ENCODE results near the gene PNMA1. TPM values are rescaled to one million over a fixed set of nuclear protein-coding genes. Genes with fewer than 3 reads are reported as not detected.

The PNMA1 gene
- total and polyA plus RNA-seq, 9 of the 15 experiments (the other 6 are each of a cell fraction or from before 2014, with no cell fraction given) = 1.7 to 26.4 (median 8.7) TPM

DNA sequence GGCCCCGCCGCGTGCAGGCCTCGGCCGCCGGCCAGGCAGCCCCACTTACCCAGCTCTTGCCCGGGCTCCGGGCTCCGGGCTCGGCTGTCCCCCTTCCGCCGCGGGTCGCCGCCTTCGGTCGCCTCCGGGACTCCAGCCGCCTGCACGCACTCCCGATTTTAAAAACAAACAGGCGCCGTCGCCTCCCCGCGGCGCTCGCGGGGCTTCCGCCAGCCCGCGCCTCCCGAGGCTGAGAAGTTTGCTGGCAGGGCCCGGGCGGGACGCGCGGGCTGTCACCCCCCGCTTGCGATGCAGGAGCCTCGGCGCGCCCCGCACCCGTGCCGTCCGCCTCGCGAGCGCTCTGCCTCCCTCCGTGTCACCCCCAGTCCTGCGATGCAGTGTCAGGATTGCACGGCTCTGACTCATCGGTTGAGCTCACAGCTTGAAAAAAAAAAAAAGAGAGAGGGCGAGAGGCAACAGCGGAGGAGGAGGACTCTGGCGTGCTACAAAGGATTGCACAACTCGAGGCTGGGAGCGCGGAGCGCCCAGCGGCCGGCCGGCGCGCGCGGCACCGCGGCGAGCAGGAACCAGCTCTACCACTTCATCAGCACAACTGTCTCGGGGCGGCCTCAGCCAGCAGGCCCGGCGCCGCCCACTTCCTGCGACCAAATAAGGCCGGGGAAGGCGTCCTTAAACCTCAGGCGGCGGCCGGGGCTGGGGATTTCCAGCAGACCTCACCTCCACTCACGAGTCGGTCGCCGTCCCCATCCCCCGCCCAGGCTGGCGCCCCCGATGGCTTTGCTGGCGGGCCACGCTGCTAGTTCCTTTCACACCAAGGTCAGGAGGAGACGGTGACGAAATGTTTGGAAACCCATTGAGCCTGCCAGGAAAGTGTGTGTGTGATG lies 45.8 kb upstream of the PNMA1 start (continued):
- TF ChIP-seq, protein P1, sequence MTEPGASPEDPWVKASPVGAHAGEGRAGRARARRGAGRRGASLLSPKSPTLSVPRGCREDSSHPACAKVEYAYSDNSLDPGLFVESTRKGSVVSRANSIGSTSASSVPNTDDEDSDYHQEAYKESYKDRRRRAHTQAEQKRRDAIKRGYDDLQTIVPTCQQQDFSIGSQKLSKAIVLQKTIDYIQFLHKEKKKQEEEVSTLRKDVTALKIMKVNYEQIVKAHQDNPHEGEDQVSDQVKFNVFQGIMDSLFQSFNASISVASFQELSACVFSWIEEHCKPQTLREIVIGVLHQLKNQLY (CRISPR knock-in tag; conservative IDR thresholded peaks at IDR 0.05) = no peak
- no peak for TF ChIP-seq RB1 (IDR thresholded peaks at IDR 0.05; ENCODE audit: low read depth)
- TF ChIP-seq XRCC4 (IDR thresholded peaks at IDR 0.05; ENCODE audit: extremely low read depth, insufficient read depth, insufficient read length) = no peak
- TF ChIP-seq, protein P2, sequence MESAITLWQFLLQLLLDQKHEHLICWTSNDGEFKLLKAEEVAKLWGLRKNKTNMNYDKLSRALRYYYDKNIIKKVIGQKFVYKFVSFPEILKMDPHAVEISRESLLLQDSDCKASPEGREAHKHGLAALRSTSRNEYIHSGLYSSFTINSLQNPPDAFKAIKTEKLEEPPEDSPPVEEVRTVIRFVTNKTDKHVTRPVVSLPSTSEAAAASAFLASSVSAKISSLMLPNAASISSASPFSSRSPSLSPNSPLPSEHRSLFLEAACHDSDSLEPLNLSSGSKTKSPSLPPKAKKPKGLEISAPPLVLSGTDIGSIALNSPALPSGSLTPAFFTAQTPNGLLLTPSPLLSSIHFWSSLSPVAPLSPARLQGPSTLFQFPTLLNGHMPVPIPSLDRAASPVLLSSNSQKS (CRISPR knock-in tag; IDR thresholded peaks at IDR 0.05) = no peak
- TF ChIP-seq SOX6 (IDR thresholded peaks at IDR 0.05) = peak; percentile 36
- TF ChIP-seq, protein P3, sequence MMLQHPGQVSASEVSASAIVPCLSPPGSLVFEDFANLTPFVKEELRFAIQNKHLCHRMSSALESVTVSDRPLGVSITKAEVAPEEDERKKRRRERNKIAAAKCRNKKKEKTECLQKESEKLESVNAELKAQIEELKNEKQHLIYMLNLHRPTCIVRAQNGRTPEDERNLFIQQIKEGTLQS (IDR thresholded peaks at IDR 0.05) = peak; percentile 93
- TF ChIP-seq, protein P3 (CRISPR knock-in tag; conservative IDR thresholded peaks at IDR 0.05) = peak; percentile 93
- TF ChIP-seq, protein P4, sequence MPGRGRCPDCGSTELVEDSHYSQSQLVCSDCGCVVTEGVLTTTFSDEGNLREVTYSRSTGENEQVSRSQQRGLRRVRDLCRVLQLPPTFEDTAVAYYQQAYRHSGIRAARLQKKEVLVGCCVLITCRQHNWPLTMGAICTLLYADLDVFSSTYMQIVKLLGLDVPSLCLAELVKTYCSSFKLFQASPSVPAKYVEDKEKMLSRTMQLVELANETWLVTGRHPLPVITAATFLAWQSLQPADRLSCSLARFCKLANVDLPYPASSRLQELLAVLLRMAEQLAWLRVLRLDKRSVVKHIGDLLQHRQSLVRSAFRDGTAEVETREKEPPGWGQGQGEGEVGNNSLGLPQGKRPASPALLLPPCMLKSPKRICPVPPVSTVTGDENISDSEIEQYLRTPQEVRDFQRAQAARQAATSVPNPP (IDR thresholded peaks at IDR 0.05; ENCODE audit: borderline replicate concordance, insufficient read depth, insufficient read length) = no peak
- TF ChIP-seq, protein P5, sequence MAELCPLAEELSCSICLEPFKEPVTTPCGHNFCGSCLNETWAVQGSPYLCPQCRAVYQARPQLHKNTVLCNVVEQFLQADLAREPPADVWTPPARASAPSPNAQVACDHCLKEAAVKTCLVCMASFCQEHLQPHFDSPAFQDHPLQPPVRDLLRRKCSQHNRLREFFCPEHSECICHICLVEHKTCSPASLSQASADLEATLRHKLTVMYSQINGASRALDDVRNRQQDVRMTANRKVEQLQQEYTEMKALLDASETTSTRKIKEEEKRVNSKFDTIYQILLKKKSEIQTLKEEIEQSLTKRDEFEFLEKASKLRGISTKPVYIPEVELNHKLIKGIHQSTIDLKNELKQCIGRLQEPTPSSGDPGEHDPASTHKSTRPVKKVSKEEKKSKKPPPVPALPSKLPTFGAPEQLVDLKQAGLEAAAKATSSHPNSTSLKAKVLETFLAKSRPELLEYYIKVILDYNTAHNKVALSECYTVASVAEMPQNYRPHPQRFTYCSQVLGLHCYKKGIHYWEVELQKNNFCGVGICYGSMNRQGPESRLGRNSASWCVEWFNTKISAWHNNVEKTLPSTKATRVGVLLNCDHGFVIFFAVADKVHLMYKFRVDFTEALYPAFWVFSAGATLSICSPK (IDR thresholded peaks at IDR 0.05; ENCODE audit: borderline replicate concordance) = no peak
- peak; percentile 33 for TF ChIP-seq TCF3 (CRISPR knock-in tag; IDR thresholded peaks at IDR 0.05)
- TF ChIP-seq ZNF717 (CRISPR knock-in tag; IDR thresholded peaks at IDR 0.05) = no peak
- TF ChIP-seq, protein P6, sequence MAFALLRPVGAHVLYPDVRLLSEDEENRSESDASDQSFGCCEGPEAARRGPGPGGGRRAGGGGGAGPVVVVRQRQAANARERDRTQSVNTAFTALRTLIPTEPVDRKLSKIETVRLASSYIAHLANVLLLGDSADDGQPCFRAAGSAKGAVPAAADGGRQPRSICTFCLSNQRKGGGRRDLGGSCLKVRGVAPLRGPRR (CRISPR knock-in tag; IDR thresholded peaks at IDR 0.05) = no peak
- TF ChIP-seq ZNF24 (IDR thresholded peaks at IDR 0.05) = no peak; the same call in 1 of the 2 replicates
- TF ChIP-seq CXXC5 (CRISPR knock-in tag; IDR thresholded peaks at IDR 0.05) = peak; percentile 84
- no peak for TF ChIP-seq HNRNPL (IDR thresholded peaks at IDR 0.05; ENCODE audit: low read depth, low read length)
- TF ChIP-seq SNRNP70 (optimal IDR thresholded peaks at IDR 0.05; ENCODE audit: low read depth, low read length) = no peak
- TF ChIP-seq ZBTB7A (IDR thresholded peaks at IDR 0.05; ENCODE audit: borderline replicate concordance, control insufficient read depth, low read depth, low read length) = peak; percentile 57; the same call in 1 of the 2 replicates
- TF ChIP-seq GATA2 (CRISPR knock-in tag; IDR thresholded peaks at IDR 0.05) = no peak
- no peak for TF ChIP-seq KLF13 (tag; IDR thresholded peaks at IDR 0.05; ENCODE audit: borderline replicate concordance, low read depth)
- TF ChIP-seq BDP1 (IDR thresholded peaks at IDR 0.05; ENCODE audit: insufficient read depth, insufficient read length) = no peak
